ENCODE measurements around the gene MICAL3.

GRCh38 chr22:18056161-18056666 lies 31.9 kb upstream of the MICAL3 start:
- TF ChIP-seq CTCF (IDR thresholded peaks at IDR 0.05) (no peak), POLR2A (IDR thresholded peaks at IDR 0.05) (no peak)
